Endothelial cell of umbilical vein (primary cell): ENCODE measurements around the gene CSPG5. TPM values are rescaled to one million over a fixed set of nuclear protein-coding genes. Genes with fewer than 3 reads are reported as not detected.

Experiments used
- BruUV-seq: library from RNA; stranded (reverse); fragments of 400-500 nt; replicated peaks from 2 replicates; lab custom pipeline; 2021; lab: Mats Ljungman, UMichigan
- CTCF ChIA-PET: fragments of 300-600, 350-600 bp; sonication (Branson Sonifier 250); formaldehyde crosslinking; loops from one replicate; lab custom pipeline; 2021; ENCODE audit warnings: antibody characterized with exemption, inconsistent platforms; lab: Charles Lee
- POLR2A ChIA-PET: fragments of 300-600, 350-600 bp; sonication (Branson Sonifier 250); formaldehyde crosslinking; loops from one replicate; lab custom pipeline; 2021; ENCODE audit warnings: antibody characterized with exemption, inconsistent platforms; lab: Charles Lee
- DNase-seq: peaks from one replicate; pipeline ENCODE4 v3.0.0-alpha.2; 2011; ENCODE audit warnings: low read depth, low spot score
- FAIRE-seq: peaks from 2 replicates; lab custom pipeline; 2011; peaks lifted over from hg19 to GRCh38; lab: Jason Lieb, UNC
- H2AFZ ChIP-seq: 2 replicates; pipeline ENCODE4 v1.6.0; 2012; ENCODE audit warnings: low read depth, low read length, control low read depth, inconsistent platforms
- H3K27ac ChIP-seq: 2 replicates; pipeline ENCODE4 v1.5.1; 2011; ENCODE audit warnings: low read depth, mild to moderate bottlenecking, control low read depth, low read length, moderate library complexity; ENCODE audit not compliant: insufficient read depth
- H3K27me3 ChIP-seq, 2 experiments: 2 replicates each; pipeline versions ENCODE4 v1.6.0 to v1.6.1; 2011; ENCODE audit warnings: low read length in 2 of 2, mixed read lengths in 1 of 2; ENCODE audit not compliant: control insufficient read depth in 2 of 2, insufficient read depth in 2 of 2
- H3K36me3 ChIP-seq, 2 experiments: 2 replicates in 1 of 2; 3 replicates in 1 of 2; pipeline ENCODE4 v1.5.1; 2011; ENCODE audit warnings: low read length in 2 of 2, mild to moderate bottlenecking in 1 of 2, moderate library complexity in 1 of 2; ENCODE audit not compliant: control insufficient read depth in 2 of 2, insufficient read depth in 2 of 2; ENCODE audit errors: extremely low read depth in 1 of 2
- H3K4me1 ChIP-seq: 3 replicates; pipeline ENCODE4 v1.5.1; 2011; ENCODE audit warnings: mild to moderate bottlenecking, low read length; ENCODE audit not compliant: control insufficient read depth, insufficient read depth; ENCODE audit errors: extremely low read depth
- H3K4me2 ChIP-seq: 2 replicates; pipeline ENCODE4 v1.6.1; 2011; ENCODE audit warnings: low read length, control low read depth, mixed read lengths; ENCODE audit not compliant: insufficient read depth
- H3K4me3 ChIP-seq, 3 experiments: fragments of 200-600 bp in 1 of 3; sonication (generic), shearing (Covaris generic) in 1 of 3; replicated peaks in 1 of 3; 2 replicates each; pipeline ENCODE4 v1.5.1; 2011 to 2016; ENCODE audit warnings: control low read depth in 3 of 3, low read length in 3 of 3, mild to moderate bottlenecking in 2 of 3, inconsistent platforms in 1 of 3, low read depth in 1 of 3, moderate library complexity in 1 of 3; ENCODE audit not compliant: insufficient read depth in 1 of 3
- H3K79me2 ChIP-seq: 2 replicates; pipeline ENCODE4 v1.6.0; 2012; ENCODE audit warnings: low read length, inconsistent platforms; ENCODE audit not compliant: control insufficient read depth, insufficient read depth
- H3K9ac ChIP-seq: replicated peaks from 2 replicates; pipeline ENCODE3; 2011; ENCODE audit warnings: low read length, control low read depth; ENCODE audit not compliant: insufficient read depth; ENCODE audit errors: extremely low read depth
- H3K9me1 ChIP-seq: replicated peaks from 3 replicates; pipeline ENCODE4 v1.6.0; 2011; ENCODE audit warnings: mild to moderate bottlenecking, low read length; ENCODE audit not compliant: control insufficient read depth, insufficient read depth; ENCODE audit errors: extremely low read depth
- H3K9me3 ChIP-seq: replicated peaks from 2 replicates; pipeline ENCODE4 v1.5.1; 2012; ENCODE audit warnings: low read length, inconsistent platforms; ENCODE audit not compliant: control insufficient read depth, insufficient read depth
- H4K20me1 ChIP-seq: replicated peaks from 2 replicates; pipeline ENCODE3; 2011; ENCODE audit warnings: mild to moderate bottlenecking, low read length; ENCODE audit not compliant: control insufficient read depth, insufficient read depth; ENCODE audit errors: extremely low read depth
- EZH2 ChIP-seq: IDR thresholded peaks from 2 replicates; pipeline ENCODE4 v1.6.1; 2012; ENCODE audit warnings: borderline replicate concordance, low read depth, mild to moderate bottlenecking, moderate library complexity, low read length, inconsistent platforms; ENCODE audit not compliant: severe bottlenecking
- FOS ChIP-seq: IDR thresholded peaks from 2 replicates; pipeline ENCODE4 v1.6.1; 2011; ENCODE audit warnings: mild to moderate bottlenecking, low read length, moderate library complexity, borderline replicate concordance; ENCODE audit not compliant: insufficient read depth
- GATA2 ChIP-seq: IDR thresholded peaks from 2 replicates; pipeline ENCODE4 v1.7.0; 2011; ENCODE audit warnings: low read depth, mild to moderate bottlenecking, moderate library complexity, mixed read lengths, low read length; ENCODE audit not compliant: insufficient read length, insufficient read depth
- JUN ChIP-seq: IDR thresholded peaks from 2 replicates; pipeline ENCODE4 v1.6.1; 2011; ENCODE audit warnings: borderline replicate concordance, low read depth; ENCODE audit not compliant: insufficient read length, insufficient read depth
- MAX ChIP-seq: IDR thresholded peaks from 2 replicates; pipeline ENCODE4 v1.6.1; 2011; ENCODE audit not compliant: insufficient read depth, insufficient read length
- MYC ChIP-seq: IDR thresholded peaks from one replicate; pipeline ENCODE4 v1.6.1; 2011; ENCODE audit warnings: mild to moderate bottlenecking, low read depth, low read length
- POLR2A ChIP-seq: IDR thresholded peaks from 2 replicates; pipeline ENCODE4 v1.6.1; 2012; ENCODE audit warnings: low read depth, mild to moderate bottlenecking, control low read depth, low read length
- POLR2AphosphoS5 ChIP-seq: IDR thresholded peaks from 2 replicates; pipeline ENCODE4 v1.6.1; 2012; ENCODE audit warnings: low read depth, mild to moderate bottlenecking, control low read depth, low read length, moderate library complexity; ENCODE audit not compliant: insufficient read depth
- dilution Hi-C: fragments of 300-500 bp; cut with MboI; formaldehyde crosslinking; loops from one replicate; pipeline ENCODE4 v1.15.0; 2019; ENCODE audit warnings: low sequenced_read_pairs; ENCODE audit not compliant: extremely low pct_ligation_motif_present
- intact Hi-C: fragments of 100-400 bp; cut with micrococcal nuclease; formaldehyde crosslinking; loops from one replicate; pipeline ENCODE4 v1.10.0; 2022
- polyA plus RNA-seq, 4 experiments: library from polyadenylated mRNA; depleted of rRNA in 3 of 4; stranded (reverse) in 3 of 4; unstranded in 1 of 4; fragments of >200 nt; gene quantifications; 2 replicates each; pipeline versions ENCODE4 v1.2.1 to v1.2.3, GENCODE V29; 2011 to 2012; ENCODE audit warnings: missing spikeins in 1 of 4
- total RNA-seq: library from RNA; stranded (reverse); gene quantifications from 2 replicates; pipeline ENCODE4 v1.2.3, GENCODE V29; 2021
- TF ChIP-seq, protein P1 (sequence below), 2 donors: IDR thresholded peaks; 1 replicate in 1 of 2; 2 replicates in 1 of 2; pipeline ENCODE4 v1.5.1; 2011; ENCODE audit warnings: low read length in 2 of 2, mild to moderate bottlenecking in 2 of 2, moderate library complexity in 2 of 2, control low read depth in 1 of 2, inconsistent platforms in 1 of 2, low read depth in 1 of 2; ENCODE audit not compliant: insufficient read depth in 1 of 2; ENCODE audit errors: extremely low read depth in 1 of 2

CSPG5 gene
- total and polyA plus RNA-seq, 2 donors (not counting 3 experiments of a cell fraction or from before 2014, with no cell fraction given), result 0.32 to 0.55 TPM

GRCh38 chr3:47592066-47592795 is 13.6 kb upstream of the CSPG5 start:
- H3K79me2 ChIP-seq, result no peaks in the 10 kb centered on the region
- no peak for FAIRE-seq
- no peaks in the 10 kb centered on the region for H3K27me3 ChIP-seq
- H3K36me3 ChIP-seq, result peaks cover 4 to 27% of the 10 kb centered on the region in 2 experiments
- no peaks in the 10 kb centered on the region for H3K9me3 ChIP-seq
- intact Hi-C loops (no loop called here), dilution Hi-C loops (no loop called here)
- no peak overlapping the region for H3K9ac ChIP-seq
- H3K27ac ChIP-seq, result no peak overlapping the region
- H3K4me1 ChIP-seq, result no peaks in the 10 kb centered on the region
- H3K4me3 ChIP-seq, result no peak overlapping the region
- H3K9me1 ChIP-seq, result no peaks in the 10 kb centered on the region
- DNase-seq, result no peak
- no peaks in the 10 kb centered on the region for H4K20me1 ChIP-seq
- H3K4me2 ChIP-seq, result no peak overlapping the region
- TF ChIP-seq GATA2, result no peak
- TF ChIP-seq, protein P1, sequence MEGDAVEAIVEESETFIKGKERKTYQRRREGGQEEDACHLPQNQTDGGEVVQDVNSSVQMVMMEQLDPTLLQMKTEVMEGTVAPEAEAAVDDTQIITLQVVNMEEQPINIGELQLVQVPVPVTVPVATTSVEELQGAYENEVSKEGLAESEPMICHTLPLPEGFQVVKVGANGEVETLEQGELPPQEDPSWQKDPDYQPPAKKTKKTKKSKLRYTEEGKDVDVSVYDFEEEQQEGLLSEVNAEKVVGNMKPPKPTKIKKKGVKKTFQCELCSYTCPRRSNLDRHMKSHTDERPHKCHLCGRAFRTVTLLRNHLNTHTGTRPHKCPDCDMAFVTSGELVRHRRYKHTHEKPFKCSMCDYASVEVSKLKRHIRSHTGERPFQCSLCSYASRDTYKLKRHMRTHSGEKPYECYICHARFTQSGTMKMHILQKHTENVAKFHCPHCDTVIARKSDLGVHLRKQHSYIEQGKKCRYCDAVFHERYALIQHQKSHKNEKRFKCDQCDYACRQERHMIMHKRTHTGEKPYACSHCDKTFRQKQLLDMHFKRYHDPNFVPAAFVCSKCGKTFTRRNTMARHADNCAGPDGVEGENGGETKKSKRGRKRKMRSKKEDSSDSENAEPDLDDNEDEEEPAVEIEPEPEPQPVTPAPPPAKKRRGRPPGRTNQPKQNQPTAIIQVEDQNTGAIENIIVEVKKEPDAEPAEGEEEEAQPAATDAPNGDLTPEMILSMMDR (IDR thresholded peaks at IDR 0.05; ENCODE audit: extremely low read depth in 1 of 2, insufficient read depth in 1 of 2, low read depth in 1 of 2, low read length in 2 of 2), result no peak
- CTCF ChIA-PET, result interaction anchor here (0.9 to 1.1 kb wide), 2 partner anchors 10 to 70 kb away, joined by 3 read pairs; no protein-coding TSS in a partner anchor
- BruUV-seq, result no TSS peak
- H2AFZ ChIP-seq, result no peak overlapping the region
- POLR2A ChIA-PET, result no interaction called here

GRCh38 chr3:47590216-47590615 is 11.6 kb upstream of the CSPG5 start:
- no peaks in the 10 kb centered on the region for H3K27me3 ChIP-seq
- no peaks in the 10 kb centered on the region for H3K9me1 ChIP-seq
- H3K9me3 ChIP-seq, result no peaks in the 10 kb centered on the region
- H3K36me3 ChIP-seq, result peaks cover 11 to 27% of the 10 kb centered on the region in 2 experiments
- H3K4me1 ChIP-seq, result peaks cover 2% of the 10 kb centered on the region
- POLR2A ChIA-PET, result no interaction called here
- H3K9ac ChIP-seq, result no peak overlapping the region
- H3K4me3 ChIP-seq, result no peak overlapping the region
- H2AFZ ChIP-seq, result no peak overlapping the region
- H3K27ac ChIP-seq, result no peak overlapping the region
- no peaks in the 10 kb centered on the region for H3K79me2 ChIP-seq
- dilution Hi-C loops, result no loop called here
- CTCF ChIA-PET, result interaction anchor here (1.8 to 2.0 kb wide), 2 partner anchors 10 to 68 kb away, joined by 8 to 12 read pairs; no protein-coding TSS in a partner anchor
- intact Hi-C loops, result no loop called here
- no peak for FAIRE-seq
- no peak overlapping the region for H3K4me2 ChIP-seq
- H4K20me1 ChIP-seq, result no peaks in the 10 kb centered on the region
- TF ChIP-seq FOS, result no peak
- TF ChIP-seq GATA2, result no peak
- TF ChIP-seq POLR2AphosphoS5, result no peak
- TF ChIP-seq, protein P1 (IDR thresholded peaks at IDR 0.05; ENCODE audit: extremely low read depth in 1 of 2, insufficient read depth in 1 of 2, low read depth in 1 of 2, low read length in 2 of 2), result no peak
- no peak for TF ChIP-seq EZH2
- TF ChIP-seq MAX, result no peak
- TF ChIP-seq JUN, result no peak
- TF ChIP-seq MYC, result no peak
- no peak for TF ChIP-seq POLR2A
- no peak for DNase-seq
- no TSS peak for BruUV-seq
